ENCODE data around the gene NLRC3.
A peak's percentile ranks its signal among the peaks of the same experiment; 100 is the strongest.

Gene NLRC3

DNA sequence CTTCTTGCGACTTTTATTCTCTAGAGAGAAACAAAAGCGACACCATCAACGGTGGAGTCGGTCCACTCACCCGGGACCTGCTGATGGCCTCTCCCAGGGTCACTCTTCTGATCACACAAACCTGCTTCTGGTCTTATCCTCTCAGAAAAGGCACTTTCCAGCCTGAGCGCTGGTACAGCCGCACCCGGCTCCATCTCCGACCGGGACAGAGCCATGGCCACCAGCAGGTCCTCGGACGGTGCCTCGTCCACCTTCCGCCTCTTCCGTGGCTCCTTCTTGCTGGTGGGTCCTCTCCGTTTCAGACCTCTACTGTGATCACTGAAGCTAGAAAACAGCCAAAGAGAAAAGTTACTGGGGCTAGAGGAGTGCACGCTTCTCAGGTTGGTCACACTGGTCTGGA is 20.5 kb upstream of the NLRC3 start:
- DNase-seq = no peak

DNA sequence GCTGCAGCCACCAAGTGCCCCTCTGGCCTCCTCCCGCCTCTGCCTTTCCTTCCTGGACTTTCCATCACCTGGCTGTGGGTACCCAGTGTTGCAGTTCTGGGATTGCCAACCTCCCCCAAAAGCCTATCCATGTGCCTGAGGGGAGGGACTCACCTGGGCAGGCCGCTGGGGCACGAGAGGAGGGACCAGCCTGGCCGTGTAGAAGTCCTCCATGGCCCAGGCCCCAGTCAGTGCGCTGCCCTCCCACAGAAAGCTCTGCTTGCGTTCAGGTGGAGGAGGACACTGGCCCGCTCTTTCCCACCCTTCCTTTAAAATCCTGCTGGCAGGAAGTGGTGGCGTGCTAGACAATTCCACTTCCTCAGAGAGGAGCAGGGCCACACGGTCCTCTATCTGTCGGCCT is 20.0 kb upstream of the NLRC3 start:
- DNase-seq = no peak

DNA sequence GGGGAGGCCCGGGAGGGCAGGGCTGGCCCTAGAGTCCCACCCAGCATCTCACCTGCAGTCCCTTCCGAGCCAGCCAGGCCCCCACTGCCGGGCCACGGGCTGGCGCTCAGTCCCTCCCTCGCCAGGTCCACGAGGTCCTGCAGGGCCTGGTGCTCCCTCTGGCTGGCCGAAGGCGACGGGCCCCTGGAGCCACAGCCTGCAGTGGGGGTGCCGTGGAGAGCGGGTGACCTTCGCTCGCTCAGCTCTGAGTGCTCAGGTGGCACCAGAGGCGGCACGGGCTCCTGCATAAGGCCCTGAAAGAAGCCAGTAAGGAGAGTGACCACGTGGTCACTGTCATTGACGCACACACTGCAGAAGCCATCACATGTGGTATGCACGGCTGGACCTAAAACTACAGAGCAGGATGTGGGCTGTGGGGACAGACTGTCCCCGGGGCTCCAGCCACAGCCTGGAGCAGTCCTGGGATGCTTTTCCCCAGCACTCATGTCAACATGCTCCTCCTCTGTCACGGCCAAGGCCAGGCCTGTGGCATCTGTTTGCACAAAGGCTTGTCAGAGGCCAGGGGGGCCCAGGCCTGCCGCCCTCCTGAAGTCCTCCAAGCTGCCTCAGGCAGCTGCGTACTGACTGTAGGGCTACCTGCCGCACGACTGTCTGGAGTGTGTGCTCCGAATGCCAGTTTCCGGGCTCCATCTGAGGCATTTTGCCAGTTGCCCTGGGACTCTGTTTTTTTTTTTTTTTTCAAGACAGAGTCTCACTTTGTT is 19.1 kb upstream of the NLRC3 start:
- DNase-seq = no peak

DNA sequence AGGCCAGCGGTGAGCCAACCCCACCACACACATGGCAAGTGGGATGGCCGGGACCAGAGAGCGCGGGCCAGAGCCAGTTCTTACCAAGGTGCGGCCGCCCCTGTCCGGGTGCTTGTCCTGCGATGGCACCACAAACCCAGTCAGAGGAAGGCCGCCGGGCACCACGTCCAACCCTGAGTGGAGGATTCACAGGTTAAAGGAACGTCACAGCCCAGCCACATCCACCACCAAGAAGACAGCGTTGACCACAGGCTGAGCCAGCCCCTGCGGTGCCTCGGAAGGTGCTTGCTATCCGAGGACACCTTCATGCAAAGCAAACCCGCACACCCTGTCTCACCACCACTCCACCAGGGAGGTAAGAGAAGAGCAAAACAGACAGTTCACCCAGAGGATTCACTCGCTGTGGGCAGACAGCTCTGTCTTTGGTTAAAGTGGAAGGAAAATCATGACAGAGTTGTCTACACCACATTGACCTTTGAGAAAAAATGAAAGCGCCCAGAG is 18.4 kb upstream of the NLRC3 start:
- no peak for DNase-seq

DNA sequence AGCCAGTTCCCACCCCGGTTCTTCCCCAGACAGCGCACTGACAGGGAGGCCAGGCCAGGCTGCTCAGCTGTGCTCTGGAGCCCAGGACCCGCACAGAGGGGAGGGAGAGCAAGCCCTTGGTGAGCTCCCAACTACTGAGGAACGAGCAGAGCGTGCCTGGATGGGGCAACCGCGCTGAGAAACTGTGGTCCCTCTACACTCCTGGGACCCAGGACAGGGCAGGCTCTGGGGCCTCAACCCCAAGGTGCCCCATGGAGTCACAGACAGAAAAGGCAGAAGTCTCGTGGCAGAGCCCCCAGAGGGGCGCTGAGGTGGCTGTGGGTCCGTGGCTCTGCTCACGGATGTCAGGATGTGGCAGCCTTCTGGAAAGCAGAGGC is 17.9 kb upstream of the NLRC3 start:
- no peak for DNase-seq

DNA sequence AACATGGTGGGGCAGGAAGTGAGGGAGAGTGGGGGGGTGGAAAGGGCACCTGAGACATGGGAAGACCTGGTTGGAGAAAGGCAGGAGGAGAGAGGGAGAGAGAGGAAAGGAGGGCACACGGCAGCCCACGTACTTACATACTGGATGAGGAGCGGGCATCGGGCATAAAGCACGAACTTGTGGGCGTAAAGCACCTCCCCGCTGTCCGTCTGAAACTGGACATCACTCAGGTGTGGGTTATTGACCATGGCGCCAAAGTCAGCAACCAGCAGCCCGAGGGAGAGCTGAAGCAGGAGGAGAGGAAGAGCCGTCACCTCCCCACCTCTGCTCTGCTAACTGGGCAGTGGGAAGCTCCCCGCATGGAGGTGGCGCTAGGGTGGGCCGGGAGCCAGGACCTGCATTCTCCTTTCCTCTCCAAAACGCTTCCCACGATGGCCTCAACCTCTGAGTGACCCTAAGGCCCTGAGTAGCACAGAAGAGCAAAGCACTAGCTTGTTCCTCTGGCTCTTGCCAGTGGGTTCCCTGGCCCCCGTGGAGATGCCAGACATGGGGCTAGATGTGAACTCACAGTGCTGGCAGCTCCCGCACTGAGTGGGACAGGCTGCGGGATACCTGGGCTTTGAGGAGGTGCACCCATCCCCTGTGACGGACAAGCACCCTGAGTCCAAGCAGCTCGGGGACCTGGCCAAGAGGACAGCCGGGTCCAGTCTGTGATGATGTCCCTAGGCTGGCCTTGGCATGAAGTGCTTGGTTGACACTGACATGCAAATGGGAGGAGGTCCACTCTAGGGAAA is 17.3 kb upstream of the NLRC3 start:
- DNase-seq = no peak

DNA sequence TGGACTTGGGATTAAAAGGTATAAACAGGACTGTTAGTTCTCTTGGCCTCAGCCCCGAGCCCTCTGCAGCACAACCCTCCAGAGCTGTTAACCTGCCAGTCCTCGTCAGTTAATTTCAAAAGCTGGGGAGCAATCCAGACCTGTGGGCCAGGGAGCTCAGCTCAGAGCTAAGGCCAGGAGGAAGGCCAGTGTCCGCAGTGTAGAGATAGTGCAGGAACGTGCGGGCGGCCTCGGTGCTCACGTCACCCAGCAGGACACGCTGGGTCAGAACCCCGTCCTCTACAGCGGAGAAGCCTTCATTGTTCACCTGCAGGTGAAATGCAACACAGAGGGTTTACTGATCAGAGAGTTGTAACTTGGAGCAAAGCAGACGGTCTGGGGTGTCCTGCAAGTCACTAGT is 15.4 kb upstream of the NLRC3 start:
- DNase-seq = no peak

DNA sequence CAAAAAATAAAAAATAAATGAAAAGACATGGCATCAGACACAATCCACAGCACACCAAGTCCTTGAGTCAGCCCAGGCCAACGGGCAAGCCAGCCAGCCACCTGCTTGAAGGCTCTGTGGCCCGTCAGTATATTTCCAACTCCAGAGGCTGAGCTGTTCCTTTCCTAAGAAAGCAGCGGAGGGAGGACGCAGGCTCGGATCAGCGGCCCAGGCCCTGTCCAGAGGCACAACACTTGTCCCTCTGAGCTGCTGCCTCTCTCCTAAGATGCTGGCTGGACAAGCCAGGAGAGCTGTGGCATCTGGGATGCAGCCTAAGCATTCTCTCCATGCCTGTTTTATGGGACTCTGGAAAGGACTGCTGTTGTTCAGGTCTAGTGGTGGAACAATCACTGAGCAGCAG is 14.8 kb upstream of the NLRC3 start:
- no peak for DNase-seq

DNA sequence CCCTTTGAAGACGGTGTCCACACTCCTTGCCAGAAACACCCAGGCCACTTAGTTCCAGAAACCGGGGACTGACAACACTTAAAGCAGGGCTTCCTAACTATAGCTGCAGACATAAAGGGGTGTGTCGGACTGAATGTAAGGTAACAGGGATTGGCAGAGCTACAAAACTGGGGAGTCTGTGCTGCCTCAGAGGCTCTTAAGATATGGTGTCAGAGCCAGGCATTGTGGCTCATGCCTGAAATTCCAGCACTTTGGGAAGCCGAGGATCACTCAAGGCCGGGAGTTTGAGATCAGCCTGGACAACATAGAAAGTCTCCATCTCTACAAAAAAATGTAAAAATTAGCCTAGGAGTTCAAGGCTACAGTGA is 14.2 kb upstream of the NLRC3 start:
- DNase-seq = no peak

DNA sequence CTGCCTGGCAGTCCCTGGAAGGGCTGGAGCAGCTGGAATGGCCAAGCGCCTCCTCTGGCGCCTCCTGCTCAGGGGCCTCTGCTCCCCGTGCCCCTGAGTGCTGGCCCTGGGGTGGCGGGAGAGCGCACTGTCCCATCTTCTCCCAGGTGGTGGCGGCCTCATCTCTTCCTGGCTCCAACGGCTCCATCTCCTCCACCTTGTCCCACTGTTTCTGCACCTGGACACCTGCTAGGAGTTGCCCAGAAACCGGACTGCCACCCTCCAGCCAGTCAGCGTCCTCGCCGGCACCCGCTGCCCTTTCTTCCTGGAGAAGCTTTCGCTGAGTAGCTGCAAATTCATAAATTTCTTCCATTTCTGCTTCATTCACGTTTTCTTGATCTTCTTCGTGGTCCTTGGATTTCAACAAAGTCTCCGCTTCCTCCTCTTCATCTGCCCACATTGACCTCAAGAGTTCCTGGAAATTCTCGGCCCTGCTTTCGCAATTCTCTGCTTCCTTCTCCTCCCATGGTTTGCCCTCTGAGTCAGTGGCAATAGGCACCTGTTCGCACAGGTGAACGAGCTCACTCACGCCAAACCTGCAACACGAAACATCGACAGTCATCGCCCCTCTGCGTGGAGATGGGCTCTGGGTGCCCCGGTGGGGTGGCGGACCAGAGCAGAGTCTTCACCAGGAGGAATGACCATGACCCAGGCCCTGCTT is 13.7 kb upstream of the NLRC3 start:
- no peak for DNase-seq

DNA sequence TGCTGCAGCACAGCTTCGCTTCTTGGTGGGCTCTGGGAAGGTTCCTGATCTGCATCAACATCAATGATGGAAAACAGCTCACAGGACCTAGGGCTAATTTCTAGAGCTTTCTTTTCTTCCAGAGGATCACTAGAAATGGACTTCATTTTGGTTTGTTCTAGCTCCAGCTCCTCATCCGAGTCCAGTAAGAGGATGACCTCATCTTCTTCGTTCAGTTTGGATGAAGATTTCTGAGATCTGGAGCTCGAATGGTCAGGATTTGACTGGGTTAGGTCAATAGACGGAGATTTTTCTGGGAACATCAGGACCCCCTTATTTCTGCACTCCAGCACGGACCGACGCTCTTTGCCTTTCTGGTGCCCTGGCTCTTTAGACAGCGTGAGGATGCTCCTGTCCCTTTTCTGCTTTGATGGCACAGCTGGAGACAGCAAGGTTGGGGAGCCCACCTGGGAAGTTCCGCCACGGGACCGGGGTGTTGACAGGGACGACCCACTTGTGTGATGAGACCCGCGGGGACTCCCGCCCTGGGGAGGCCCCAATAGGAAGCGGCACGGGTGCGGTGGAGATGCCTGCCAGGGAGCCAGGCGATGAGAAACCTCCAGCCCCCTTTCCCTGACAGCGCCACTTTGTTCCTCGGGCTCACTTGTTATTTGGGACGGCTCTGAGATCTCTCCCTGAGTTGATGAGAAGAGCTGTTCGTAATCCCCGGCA is 12.9 kb upstream of the NLRC3 start:
- no peak for DNase-seq

DNA sequence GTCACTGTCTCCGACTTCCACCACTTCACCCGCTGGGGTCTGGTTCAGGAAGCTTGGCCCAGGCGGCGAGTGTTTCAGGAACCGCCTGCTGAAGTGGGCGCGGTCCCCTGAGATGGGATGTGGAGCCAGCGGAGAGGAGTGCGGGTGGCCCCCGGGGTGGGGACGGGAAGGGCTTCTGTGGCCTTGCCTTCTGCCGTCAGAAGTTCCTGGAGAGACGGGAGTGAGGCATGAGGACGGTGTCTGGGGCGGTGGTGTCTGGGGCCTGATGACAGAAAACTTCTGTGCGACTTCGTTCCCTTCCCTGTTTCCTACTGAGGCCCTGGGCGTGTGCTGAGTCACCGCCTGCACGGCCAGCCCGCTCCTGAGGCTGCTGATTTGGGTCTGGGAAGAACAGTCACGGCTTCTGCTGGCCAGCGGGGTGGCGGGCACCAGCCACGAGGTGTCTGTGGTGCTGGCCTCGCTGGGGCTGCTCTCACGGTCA is 12.3 kb upstream of the NLRC3 start:
- DNase-seq = no peak

DNA sequence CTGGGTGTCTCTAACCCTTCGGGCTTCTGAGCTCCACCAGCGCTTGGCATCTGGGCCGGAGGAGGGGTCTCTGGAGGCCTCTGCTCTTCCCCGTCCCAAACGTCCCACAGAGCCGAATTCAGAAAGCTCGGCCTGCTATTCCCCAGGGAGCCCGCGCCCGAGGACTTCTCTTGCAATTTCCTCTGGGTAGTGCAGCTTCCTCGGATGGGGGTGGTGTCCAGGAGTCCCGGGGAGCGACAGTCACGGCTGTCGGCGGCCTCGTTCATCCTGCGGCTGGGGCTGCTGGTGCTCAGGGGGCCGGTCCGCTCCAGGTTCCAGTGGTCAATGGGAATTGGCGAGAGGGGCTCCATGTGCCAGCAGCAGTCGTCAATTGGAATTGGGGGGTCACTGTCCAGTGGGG is 11.8 kb upstream of the NLRC3 start:
- DNase-seq = no peak

DNA sequence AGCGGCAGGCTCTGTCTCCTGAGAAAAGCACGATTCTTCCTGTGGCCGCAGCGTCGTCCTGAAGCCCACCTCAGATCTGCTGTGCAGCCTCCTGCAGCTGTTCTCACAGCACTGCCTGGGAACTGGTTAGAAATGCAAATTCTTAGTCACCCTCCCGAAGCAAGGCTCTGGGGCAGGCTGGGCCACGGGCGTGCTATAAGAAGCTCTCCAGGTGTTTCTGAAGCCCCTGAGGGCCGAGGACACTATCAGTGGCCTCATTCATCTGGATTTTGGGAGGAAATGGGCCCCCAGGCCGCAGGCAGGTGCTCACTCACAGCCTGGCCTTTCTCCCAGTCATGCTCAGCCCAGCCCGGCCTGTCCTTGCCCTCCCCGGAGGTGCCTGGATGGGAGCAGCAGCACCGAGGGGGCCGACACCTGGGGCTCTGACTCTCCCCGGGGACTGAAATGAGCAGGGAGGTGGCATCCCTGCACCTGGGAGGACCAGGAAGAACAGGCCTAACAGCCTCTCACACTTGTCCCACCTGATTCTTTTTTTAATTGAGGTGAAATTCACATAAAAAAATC is 10.4 kb upstream of the NLRC3 start:
- DNase-seq = no peak

DNA sequence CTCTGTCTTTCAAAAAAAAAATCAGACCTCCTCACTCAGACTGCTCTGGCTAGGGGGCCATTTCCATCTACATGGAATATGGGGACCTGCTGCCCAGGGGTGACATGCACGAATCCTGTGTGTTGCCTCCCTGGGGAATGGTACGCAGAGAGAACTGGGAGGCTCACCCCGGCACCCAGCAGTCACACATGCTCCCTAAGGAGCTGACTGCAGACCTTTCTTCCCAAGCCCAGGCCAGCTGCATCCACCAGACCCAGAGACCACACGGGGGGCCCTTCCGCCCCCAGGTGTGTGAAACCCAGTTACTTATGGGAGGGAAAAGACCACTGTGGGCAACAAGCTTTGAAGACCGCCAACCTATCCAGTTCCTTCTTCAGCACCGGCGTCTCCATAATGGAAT is 7.2 kb upstream of the NLRC3 start:
- no peak for DNase-seq

DNA sequence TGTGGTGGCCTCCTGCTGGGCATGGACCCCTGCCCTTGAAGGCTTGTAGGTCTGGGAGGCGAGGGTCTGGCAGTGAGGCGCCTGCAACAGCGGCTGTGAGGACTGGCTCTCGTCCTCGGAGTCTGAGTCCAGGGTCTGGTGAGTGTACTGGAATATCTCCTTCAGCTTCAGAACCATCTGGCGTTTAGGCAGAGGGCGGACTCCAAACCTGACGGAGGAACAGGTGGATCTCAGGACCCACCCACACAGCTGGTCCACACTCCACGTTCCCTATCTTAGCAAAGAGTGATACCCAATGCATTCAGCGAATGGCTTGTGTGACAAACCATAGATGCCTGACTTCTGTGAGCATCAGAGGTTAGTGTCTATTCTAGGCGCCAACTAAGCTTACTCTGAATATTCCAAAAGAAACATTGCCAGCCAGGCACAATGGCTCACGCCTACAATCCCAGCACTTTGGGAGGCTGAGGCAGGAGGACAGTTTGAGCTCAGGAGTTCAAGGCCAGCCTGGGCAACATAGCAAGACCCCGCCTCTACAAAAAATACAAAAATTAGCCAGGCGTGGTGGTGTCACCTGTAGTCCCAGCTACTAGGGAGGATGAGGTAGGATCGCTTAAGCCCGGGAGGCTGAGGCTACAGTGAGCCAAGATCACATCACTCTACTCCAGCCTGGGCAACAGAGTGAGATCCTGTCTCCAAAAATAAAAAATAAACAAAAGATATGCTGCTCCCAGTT is 6.3 kb upstream of the NLRC3 start:
- DNase-seq = no peak

DNA sequence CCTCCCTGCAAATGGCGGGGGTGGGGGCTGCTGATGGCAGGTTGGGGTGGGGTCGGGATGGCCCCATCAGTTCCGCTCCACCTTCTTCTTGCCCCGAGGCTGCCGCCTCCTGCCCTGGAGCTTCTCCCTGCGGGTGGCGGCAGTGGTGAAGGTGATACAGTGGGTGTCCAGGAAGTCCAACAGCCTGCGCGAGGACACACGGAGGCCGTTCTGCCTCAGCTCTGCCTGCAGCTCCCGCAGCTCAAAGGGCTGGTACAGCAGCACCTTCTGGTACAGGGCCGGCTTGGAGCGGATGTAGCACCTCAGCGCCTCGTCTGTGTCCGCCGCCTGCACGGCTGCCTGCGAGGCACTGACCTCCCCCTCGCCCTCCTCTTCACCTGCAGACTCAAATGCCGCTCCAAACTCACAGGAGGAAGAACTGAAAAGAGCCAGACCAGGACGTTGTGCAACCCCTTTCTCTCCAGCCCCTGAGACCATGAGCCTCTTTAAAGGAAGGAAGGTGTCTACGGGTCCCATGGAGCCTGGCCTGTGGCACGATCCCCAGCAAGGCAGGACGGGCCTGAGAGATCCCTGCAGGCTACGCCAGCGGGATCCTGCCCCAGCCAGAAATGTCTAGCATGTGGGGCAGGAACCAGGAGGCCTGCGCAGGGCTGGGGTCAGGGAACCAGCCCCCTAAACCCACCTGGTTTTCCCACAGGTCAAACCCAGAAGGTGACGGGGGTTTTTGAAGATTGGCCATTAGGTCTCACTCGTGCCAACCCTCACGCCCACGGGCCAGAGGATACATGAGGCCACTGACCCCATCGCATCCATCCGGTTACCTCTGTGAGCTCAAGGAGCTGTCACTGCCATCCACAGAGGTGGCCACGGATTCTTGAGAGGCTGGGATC is 5.3 kb upstream of the NLRC3 start:
- DNase-seq = no peak

DNA sequence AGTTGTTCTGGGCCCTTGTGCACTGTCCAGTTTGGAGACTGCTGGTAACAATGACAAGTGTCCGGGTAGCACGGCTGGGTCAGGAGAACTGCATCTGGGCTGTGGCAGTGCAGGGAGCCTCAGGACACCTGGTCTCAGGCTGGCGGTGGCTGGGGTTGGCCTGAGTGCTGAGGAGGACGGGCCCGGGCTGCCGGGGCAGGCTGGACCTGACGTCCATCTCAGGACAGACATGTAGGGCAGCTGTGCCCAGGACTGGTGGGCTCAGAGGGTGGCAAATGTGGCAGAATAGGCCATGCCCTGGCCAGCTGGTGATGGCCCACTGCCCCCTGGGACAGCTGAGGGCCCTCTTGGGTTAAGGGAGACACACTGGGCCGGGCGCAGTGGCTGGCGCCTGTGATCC is 4.2 kb upstream of the NLRC3 start:
- DNase-seq = no peak

DNA sequence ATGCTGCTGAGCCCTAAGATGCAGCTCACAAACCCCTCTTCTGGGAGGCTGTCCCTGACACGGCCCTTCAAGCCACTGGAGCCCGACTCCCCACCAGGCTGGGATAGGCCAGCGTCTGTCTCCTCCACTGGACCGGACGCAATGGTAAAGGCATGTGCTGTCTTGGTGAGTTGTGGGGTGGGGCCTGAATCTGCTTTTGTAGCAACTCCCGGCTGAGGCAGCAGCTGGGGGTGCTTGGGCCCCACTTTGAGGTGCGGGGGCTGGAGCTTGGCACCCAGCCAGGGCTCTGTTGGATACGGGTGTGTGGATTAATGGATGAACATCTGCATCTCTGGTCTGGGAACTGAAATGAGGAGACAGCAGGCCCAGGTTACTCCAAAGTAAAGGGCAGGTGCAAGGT is 3.5 kb upstream of the NLRC3 start:
- peak; percentile 21 for DNase-seq

DNA sequence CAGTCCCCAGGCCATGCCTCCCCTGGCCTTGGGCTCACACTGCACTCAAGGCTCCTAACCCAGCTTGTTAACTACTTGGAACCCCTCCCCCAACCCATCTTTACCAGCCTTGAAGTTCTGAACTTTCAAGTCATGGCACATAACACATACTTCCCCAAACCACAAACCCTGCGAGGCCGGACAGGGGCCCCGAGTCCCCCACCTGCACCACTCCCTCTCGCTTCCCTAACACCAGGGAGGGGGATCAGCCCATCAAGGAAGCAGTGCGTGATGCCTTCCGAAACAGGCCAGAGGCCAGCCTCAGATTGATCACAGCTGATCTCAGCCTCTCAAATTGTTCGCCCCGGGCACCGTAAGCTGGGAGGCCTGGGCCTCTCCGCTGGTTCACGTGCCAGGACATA is 3.0 kb upstream of the NLRC3 start:
- peak; percentile 9 for DNase-seq

DNA sequence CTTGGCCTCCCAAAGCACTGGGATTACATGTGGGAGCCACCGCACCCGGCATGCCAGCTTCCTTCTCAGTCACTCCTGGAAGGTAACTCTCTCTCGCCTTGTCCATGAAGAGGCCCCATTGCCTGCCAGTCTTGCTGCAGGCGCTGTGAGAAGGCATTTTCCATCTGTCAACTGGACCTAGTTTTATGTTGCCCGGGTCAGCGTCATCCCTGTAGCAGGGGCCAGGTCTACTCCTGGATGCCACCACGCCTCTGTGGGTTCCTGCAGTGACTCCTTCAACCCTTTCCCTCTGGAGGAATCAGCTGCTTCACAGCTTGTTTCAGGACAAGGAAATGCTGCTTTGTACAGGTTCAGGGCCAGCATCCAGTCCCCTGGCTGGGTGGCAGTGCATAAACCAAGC is 2.6 kb upstream of the NLRC3 start:
- DNase-seq = no peak
